Epithelial cell of esophagus (primary cell): ENCODE data around the gene MLKL.
A peak's percentile ranks its signal among the peaks of the same experiment; 100 is the strongest.

Experiments used
- DNase-seq: peaks from one replicate; pipeline ENCODE4 v3.0.0; 2010; ENCODE audit warnings: low read depth
- H3K4me3 ChIP-seq: 2 replicates; pipeline ENCODE4 v1.5.1; 2011; ENCODE audit warnings: mild to moderate bottlenecking, low read length, control low read depth
- CTCF ChIP-seq: IDR thresholded peaks from 2 replicates; pipeline ENCODE4 v1.5.1; 2011; ENCODE audit warnings: low read depth, mild to moderate bottlenecking, low read length, control low read depth, inconsistent platforms; ENCODE audit not compliant: insufficient read depth; ENCODE audit errors: missing control alignments

Gene MLKL

GRCh38 chr16:74738816-74739215 is 38.2 kb upstream of the MLKL start:
- no peak for TF ChIP-seq CTCF
- no peak overlapping the region for H3K4me3 ChIP-seq
- no peak for DNase-seq

GRCh38 chr16:74738113-74738541 is 37.5 kb upstream of the MLKL start:
- no peak overlapping the region for H3K4me3 ChIP-seq
- no peak for TF ChIP-seq CTCF
- peak; percentile 68 for DNase-seq

- no peak for DNase-seq
- no peak for TF ChIP-seq CTCF
- no peak overlapping the region for H3K4me3 ChIP-seq
Observed at GRCh38 chr16:74737521-74737920, 36.9 kb upstream of the MLKL start.

GRCh38 chr16:74736531-74737157 is 36.0 kb upstream of the MLKL start:
- no peak overlapping the region for H3K4me3 ChIP-seq
- peak; percentile 20 for DNase-seq
- no peak for TF ChIP-seq CTCF

GRCh38 chr16:74735554-74735953 is 34.9 kb upstream of the MLKL start:
- no peak for TF ChIP-seq CTCF
- no peak for DNase-seq
- H3K4me3 ChIP-seq = no peak overlapping the region

GRCh38 chr16:74735162-74735452 is 34.4 kb upstream of the MLKL start:
- TF ChIP-seq CTCF = no peak
- DNase-seq = no peak
- H3K4me3 ChIP-seq = no peak overlapping the region

- TF ChIP-seq CTCF = no peak
- H3K4me3 ChIP-seq = no peak overlapping the region
- DNase-seq = no peak
Observed at GRCh38 chr16:74734361-74735161, 33.9 kb upstream of the MLKL start.
